HUES64 (cell line): ENCODE results near the gene AMDHD2.

Source experiments
- H3K27ac ChIP-seq: 2 replicates; pipeline ENCODE4 v1.7.0; 2013; ENCODE audit warnings: low read depth, low read length, inconsistent platforms
- H3K27me3 ChIP-seq: 2 replicates; pipeline ENCODE4 v1.6.1; 2013; ENCODE audit warnings: mild to moderate bottlenecking, low read length; ENCODE audit not compliant: insufficient read depth
- H3K36me3 ChIP-seq: 2 replicates; pipeline ENCODE4 v1.6.1; 2013; ENCODE audit warnings: mild to moderate bottlenecking, low read length; ENCODE audit not compliant: insufficient read depth
- H3K4me1 ChIP-seq: 2 replicates; pipeline ENCODE4 v1.6.1; 2013; ENCODE audit warnings: mild to moderate bottlenecking, low read length, moderate library complexity; ENCODE audit not compliant: insufficient read depth
- H3K4me3 ChIP-seq: 2 replicates; pipeline ENCODE4 v1.5.1; 2013; ENCODE audit warnings: mild to moderate bottlenecking, low read length, moderate library complexity
- H3K9ac ChIP-seq: 2 replicates; pipeline ENCODE4 v1.6.1; 2013; ENCODE audit warnings: mild to moderate bottlenecking, low read depth, low read length
- H3K9me3 ChIP-seq: 2 replicates; pipeline ENCODE4 v1.6.1; 2013; ENCODE audit warnings: low read depth, low read length; ENCODE audit not compliant: insufficient read depth
- WGBS: fragments of 150-250, 120-280 bp; methylation state at CpG from one replicate; pipeline ENCODE4 v1.1.7; 2013; ENCODE audit warnings: missing lambda C conversion rate; 5-methylcytosine and 5-hydroxymethylcytosine counted together

The AMDHD2 gene

DNA sequence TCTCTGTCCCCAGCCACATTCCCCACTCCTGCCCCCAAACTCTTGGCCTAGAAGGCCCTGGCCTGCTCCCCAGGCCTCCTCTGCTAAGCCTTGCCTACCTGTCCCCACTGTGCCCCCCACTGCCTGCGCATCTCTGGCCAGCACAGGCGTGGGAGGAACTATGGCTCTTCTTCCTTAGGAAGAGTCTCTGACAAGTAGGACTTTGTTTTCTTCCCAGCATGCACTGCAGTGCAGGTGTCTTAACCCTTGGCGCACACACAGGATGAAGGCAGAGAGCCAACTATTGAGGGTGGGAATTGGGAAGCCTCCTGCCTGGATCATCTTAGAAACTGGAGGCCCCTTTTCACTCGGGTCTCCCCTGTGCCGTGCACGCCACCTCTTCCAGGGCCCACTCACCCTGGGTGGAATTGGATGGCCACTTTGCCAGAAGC, 3.6 kb downstream of the AMDHD2 start:
- 93% methylated on average over 6 of the region's 6 CpGs for WGBS
- H3K9ac ChIP-seq, result no peak overlapping the region
- H3K9me3 ChIP-seq, result no peaks in the 10 kb centered on the region
- peaks cover 55% of the 10 kb centered on the region for H3K36me3 ChIP-seq
- H3K4me3 ChIP-seq, result no peak overlapping the region
- H3K27ac ChIP-seq, result no peak overlapping the region
- H3K4me1 ChIP-seq, result no peaks in the 10 kb centered on the region
- H3K27me3 ChIP-seq, result no peaks in the 10 kb centered on the region

DNA sequence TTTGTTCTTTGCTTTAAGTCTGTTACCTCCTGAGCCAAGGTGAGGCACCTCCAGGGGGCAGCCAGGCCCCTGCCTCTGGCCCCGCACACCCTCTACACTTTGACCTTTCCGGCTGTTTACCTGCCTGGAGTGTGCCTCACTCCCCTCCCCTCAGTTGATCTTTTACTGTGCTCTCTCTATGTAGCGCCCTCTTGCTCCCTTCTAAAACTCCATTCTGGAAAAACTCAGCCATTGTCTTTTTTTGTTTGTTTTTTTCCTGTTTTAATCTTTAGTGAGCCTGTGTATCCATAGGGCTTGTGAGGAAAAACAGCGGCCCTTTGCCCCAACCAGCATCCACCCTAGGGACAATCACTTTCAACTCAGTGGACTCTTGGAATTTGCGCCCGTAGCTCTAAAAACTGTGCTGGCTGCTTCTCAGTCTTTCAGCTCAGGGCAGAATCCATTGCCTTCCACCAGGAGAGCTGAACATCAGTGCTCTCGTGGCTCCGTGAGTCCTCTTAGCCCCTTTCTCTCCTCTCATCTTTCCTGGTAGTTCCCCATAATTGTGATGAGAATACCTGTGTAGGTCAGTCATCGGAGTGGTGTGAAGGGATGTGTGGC, 4.3 kb downstream of the AMDHD2 start:
- Histone ChIP-seq H3K27ac (no peak overlapping the region), H3K4me1 (no peaks in the 10 kb centered on the region), H3K9ac (no peak overlapping the region), H3K4me3 (no peak overlapping the region), H3K9me3 (no peaks in the 10 kb centered on the region), H3K27me3 (no peaks in the 10 kb centered on the region), H3K36me3 (peaks cover 57% of the 10 kb centered on the region)
- WGBS, result 91% methylated on average over 9 of the region's 9 CpGs

DNA sequence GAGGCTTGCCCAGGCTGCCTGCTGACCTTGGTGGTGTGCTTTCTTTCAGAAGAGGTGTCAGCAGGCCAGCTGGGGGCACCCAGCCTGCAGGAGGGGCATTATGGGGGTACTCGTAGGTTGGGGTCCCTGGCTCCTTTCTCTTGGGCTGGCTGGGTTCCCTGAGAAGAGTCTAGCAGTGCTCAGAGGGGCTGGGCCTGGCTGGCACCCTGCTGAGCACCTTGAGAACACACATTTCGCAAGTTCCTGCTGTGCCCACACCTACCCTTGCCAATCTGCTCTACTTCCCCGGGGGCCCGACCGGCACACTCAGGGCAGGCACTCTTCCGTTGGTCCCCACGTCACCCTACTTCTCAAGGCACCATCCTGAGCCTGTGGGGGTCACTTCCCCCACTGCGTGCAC, 6.0 kb downstream of the AMDHD2 start:
- Histone ChIP-seq H3K4me1 (peaks cover 3% of the 10 kb centered on the region), H3K27ac (no peak overlapping the region), H3K27me3 (no peaks in the 10 kb centered on the region), H3K9me3 (no peaks in the 10 kb centered on the region), H3K4me3 (no peak overlapping the region), H3K9ac (no peak overlapping the region), H3K36me3 (peaks cover 57% of the 10 kb centered on the region)
- WGBS, result 95% methylated on average over 8 of the region's 8 CpGs

DNA sequence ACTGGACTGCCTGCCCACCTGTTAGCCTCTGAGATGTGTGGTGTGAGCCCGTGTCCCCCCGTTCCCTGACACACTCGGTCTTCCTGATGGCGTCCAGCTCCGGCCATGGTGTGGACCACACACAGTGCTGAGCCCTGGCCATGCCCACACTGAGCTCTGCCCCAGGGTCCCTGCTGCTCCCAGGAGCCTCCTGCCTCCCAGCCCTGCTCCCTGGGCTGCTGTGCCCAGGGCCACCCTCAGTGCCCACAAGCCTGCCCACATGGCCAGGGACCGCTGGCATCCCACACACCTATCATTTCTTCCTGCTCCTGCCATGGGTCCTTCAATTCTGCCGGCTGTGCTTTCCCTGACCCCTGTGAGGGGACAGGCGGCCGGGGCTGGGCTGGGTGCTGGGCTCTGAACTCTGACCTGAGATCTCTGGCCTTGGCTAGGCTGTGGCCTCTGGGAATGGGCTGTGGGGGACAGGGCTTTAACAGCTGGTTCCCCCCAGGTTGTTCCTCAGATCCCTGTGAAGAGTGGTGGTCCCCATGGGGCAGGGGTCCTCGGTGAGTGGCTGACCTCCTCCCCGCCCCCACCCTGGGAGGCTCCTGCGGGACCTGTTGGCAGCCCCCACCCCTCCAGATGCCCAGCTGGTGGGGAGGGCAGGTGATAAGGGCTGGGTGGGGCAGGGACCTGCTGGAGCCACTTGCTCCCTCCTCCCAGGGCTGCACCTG, 7.1 kb downstream of the AMDHD2 start:
- WGBS, result 94% methylated on average over 11 of the region's 12 CpGs
- no peaks in the 10 kb centered on the region for H3K9me3 ChIP-seq
- H3K27ac ChIP-seq, result no peak overlapping the region
- H3K9ac ChIP-seq, result no peak overlapping the region
- peaks cover 54% of the 10 kb centered on the region for H3K36me3 ChIP-seq
- no peaks in the 10 kb centered on the region for H3K27me3 ChIP-seq
- H3K4me3 ChIP-seq, result no peak overlapping the region
- H3K4me1 ChIP-seq, result peaks cover 6% of the 10 kb centered on the region

DNA sequence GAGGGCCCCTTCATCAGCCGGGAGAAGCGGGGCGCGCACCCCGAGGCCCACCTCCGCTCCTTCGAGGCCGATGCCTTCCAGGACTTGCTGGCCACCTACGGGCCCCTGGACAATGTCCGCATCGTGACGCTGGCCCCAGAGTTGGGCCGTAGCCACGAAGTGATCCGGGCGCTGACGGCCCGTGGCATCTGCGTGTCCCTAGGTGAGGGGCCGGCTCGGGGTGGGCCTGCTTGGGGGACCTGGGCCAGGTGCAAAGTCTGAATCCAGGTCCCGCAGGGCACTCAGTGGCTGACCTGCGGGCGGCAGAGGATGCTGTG, 7.6 kb downstream of the AMDHD2 start:
- no peaks in the 10 kb centered on the region for H3K27me3 ChIP-seq
- WGBS, result 95% methylated on average over 24 of the region's 24 CpGs
- no peak overlapping the region for H3K9ac ChIP-seq
- peaks cover 54% of the 10 kb centered on the region for H3K36me3 ChIP-seq
- no peak overlapping the region for H3K4me3 ChIP-seq
- no peak overlapping the region for H3K27ac ChIP-seq
- no peaks in the 10 kb centered on the region for H3K9me3 ChIP-seq
- H3K4me1 ChIP-seq, result peaks cover 6% of the 10 kb centered on the region

DNA sequence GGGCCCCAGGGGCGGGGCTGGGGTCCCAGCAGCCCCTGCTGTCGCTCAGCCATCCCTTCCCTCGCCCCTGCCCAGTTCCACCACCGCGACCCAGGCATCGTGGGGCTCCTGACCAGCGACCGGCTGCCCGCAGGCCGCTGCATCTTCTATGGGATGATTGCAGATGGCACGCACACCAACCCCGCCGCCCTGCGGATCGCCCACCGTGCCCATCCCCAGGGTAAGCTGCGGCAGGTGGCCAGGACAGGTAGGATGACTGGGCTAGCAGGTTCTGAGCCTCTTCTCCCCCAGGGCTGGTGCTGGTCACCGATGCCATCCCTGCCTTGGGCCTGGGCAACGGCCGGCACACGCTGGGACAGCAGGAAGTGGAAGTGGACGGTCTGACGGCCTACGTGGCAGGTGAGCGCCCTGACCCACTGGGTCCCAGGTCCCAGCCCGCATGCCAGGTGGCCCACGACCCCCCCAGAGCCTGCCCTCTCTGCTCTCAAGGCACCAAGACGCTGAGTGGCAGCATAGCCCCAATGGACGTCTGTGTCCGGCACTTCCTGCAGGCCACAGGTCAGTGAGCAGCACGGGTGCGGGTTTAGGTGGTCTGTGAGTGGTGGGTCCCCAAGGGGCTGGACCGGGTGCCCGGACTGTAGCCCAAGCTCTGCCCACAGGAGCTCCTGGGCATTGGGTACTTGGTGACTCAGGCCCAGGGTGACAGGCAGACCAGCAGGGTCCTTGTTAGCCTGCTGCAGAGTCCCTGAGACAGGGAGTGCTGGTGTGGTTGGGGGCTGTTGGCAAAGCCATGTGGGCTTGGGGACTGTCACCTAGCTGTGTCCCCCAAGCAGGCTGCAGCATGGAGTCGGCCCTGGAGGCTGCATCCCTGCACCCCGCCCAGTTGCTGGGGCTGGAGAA, 8.2 kb downstream of the AMDHD2 start:
- H3K36me3 ChIP-seq, result peaks cover 48% of the 10 kb centered on the region
- no peaks in the 10 kb centered on the region for H3K9me3 ChIP-seq
- H3K9ac ChIP-seq, result no peak overlapping the region
- 96% methylated on average over 36 of the region's 36 CpGs for WGBS
- no peaks in the 10 kb centered on the region for H3K27me3 ChIP-seq
- peaks cover 6% of the 10 kb centered on the region for H3K4me1 ChIP-seq
- no peak overlapping the region for H3K27ac ChIP-seq
- no peak overlapping the region for H3K4me3 ChIP-seq

DNA sequence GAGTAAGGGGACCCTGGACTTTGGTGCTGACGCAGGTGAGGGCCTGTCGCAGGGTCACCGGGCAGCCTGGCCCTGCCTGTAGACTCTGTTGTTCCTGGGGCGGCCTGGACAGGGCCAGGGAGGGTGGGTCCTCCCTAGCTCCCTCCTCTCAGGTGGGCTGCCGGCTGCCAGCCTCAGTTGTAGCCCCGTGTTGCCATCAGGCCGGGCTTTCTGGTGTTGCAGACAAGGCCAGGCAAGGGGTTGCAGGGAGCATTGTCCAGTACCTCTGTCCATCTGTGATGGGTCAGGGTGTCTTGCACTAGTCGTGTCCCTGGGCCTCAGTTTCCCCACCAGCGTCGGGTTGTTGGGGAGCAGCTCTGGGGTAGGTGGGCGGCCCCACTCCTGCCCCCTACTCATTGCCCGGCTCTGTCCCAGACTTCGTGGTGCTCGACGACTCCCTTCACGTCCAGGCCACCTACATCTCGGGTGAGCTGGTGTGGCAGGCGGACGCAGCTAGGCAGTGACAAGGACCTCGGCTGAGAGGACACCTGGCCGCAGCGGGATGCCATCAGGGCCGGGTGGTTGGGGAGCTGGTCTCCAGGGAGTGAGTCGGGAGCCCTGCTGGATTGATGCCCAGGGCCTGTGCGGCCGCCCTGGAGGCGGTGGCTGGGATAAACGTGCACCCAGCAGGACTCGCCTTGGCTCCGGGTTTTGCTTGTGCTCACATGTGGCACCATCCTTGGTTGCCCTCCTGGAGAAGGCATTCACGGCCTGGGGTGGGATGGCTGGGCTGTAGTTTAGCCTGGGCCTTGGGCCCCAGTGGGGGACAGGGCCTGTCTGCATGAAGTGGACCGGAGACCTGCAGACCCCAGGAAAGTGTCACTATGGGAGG, 9.1 kb downstream of the AMDHD2 start:
- Histone ChIP-seq H3K27me3 (no peaks in the 10 kb centered on the region), H3K36me3 (peaks cover 39% of the 10 kb centered on the region)

DNA sequence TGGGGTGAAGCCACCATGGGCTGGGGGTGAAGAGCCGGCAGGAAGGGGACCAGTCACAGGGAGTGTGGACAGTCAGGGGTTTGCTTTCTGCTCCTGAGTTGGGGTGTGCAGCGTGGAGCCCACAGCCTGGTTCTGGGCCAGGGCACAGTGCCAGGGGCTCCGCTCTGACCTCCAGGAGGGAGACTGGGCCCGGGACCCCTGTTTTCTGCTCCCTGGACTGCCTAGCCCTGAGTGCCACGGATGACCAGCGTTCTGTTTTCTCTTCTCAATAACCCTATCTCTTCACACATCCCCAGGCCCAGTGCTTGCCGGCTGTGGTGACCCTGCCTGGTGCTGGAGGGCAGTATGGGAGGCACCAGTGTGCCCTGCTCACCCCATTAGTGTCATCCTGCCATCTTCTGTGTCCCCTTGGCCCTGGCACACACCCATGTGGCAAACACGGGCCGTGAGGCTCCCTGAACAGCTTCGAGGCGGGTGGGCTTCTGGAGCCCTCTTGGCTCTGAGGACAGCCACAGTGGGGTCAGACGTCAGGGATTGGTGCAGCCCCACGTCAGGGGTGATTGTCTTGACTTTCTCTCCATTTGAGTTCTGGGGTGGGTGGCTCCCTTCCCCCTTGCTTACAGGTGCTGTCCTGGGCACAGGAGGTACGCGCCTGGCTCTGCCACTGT, 9.9 kb downstream of the AMDHD2 start:
- H3K36me3 ChIP-seq, result peaks cover 31% of the 10 kb centered on the region
- no peak overlapping the region for H3K9ac ChIP-seq
- WGBS, result 92% methylated on average over 15 of the region's 15 CpGs
- H3K27me3 ChIP-seq, result no peaks in the 10 kb centered on the region
- no peak overlapping the region for H3K4me3 ChIP-seq
- H3K4me1 ChIP-seq, result peaks cover 6% of the 10 kb centered on the region
- H3K27ac ChIP-seq, result no peak overlapping the region
- H3K9me3 ChIP-seq, result no peaks in the 10 kb centered on the region

More for the DNA sequence above, 9.1 kb downstream of the AMDHD2 start:
- WGBS, result 94% methylated on average over 32 of the region's 32 CpGs
- H3K9ac ChIP-seq, result no peak overlapping the region
- H3K27ac ChIP-seq, result no peak overlapping the region
- H3K4me1 ChIP-seq, result peaks cover 6% of the 10 kb centered on the region
- H3K9me3 ChIP-seq, result no peaks in the 10 kb centered on the region
- H3K4me3 ChIP-seq, result no peak overlapping the region

DNA sequence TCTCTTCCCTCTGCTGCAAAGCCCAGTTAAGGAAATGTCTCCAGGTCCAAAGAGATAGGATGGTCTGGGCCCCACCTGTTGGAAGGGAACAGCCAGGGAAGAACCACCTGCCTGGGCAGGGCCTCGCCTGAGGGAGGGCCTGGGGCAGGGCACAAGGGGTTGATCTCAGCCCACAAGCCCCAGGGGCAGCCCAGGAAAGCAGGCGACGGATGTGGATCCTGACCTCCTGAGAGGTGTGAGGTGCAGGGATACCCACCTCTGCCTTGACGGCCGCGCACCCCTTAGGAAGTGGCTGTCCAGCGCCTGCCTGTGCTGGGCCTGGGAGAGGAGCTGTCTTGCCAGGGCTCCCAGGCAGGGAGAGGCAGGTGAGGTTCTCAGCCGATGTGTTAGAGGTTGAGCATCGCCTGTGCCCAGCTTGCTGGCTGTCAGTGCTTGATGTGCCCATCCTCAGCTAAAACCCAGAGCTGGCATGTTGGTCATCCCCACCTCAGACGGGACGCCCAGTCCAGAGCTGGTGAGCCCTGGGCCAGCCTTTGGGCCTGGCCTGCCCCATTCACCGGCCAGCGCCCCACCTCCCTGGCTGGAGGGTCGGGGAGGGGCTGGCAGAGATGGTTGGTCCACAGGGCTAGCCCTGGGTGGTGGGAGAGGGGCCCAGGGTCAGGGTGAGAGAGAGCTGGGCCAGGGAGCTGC, 10.6 kb downstream of the AMDHD2 start:
- Histone ChIP-seq H3K27me3 (no peaks in the 10 kb centered on the region), H3K27ac (peak overlapping the region; percentile 71; the same call in 1 of the 2 replicates), H3K4me3 (peak overlapping the region; percentile 71), H3K9me3 (no peaks in the 10 kb centered on the region), H3K4me1 (peaks cover 6% of the 10 kb centered on the region), H3K36me3 (peaks cover 30% of the 10 kb centered on the region), H3K9ac (peak overlapping the region; percentile 77; the same call in 1 of the 2 replicates)
- 76% methylated on average over 14 of the region's 14 CpGs for WGBS

DNA sequence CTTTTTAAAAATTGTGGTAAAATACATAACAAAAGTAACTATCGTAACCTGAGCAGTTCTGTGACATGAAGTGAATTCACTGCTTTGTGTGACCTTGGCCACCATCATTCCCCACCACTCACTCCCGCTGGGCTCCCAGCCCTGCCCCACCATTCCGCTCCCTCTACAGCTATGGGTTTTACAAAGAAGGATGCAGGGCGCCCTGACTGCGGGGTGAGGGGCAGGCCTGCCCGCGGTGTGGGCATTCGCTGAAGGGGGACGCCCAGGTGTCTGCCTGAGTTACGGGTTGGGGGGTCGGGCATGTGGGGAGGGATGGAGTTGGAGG, 11.2 kb downstream of the AMDHD2 start, which contains the start of gene CEMP1:
TSS of gene CEMP1 (minus strand) at position 38 of the 325 bp plus-strand sequence. CDS start 335 bp downstream, outside the sequence.
- Histone ChIP-seq H3K36me3 (peaks cover 26% of the 10 kb centered on the region), H3K9me3 (no peaks in the 10 kb centered on the region), H3K4me1 (peaks cover 6% of the 10 kb centered on the region), H3K9ac (peak within 1 kb of the TSS; percentile 77), H3K27me3 (no peaks in the 10 kb centered on the region), H3K4me3 (peak within 1 kb of the TSS; percentile 71), H3K27ac (peak within 1 kb of the TSS; percentile 71)
- 11% methylated on average over 11 of the region's 11 CpGs for WGBS
